OCI-LY7 (cell line): ENCODE data around the gene KCNJ11. TPM values are rescaled to one million over a fixed set of nuclear protein-coding genes. Genes with fewer than 3 reads are reported as not detected.

Experiments used
- BruUV-seq: library from RNA; stranded (reverse); fragments of 400-500 nt; replicated peaks from 2 replicates; lab custom pipeline; 2021; lab: Mats Ljungman, UMichigan
- CTCF ChIA-PET: fragments of 300-600 bp; sonication (Branson Sonifier 250); formaldehyde crosslinking; loops from one replicate; lab custom pipeline; 2022; ENCODE audit warnings: antibody characterized with exemption; ENCODE audit not compliant: unreplicated experiment; lab: Charles Lee
- POLR2A ChIA-PET: fragments of 300-600 bp; sonication (Branson Sonifier 250); formaldehyde crosslinking; loops from one replicate; lab custom pipeline; 2022; ENCODE audit warnings: antibody characterized with exemption; lab: Charles Lee
- DNase-seq: peaks from one replicate; pipeline ENCODE4 v3.0.0-alpha.2; 2015; ENCODE audit warnings: low spot score
- H2AFZ ChIP-seq: fragments of 200-600 bp; sonication (generic), shearing (Covaris generic); 2 replicates; pipeline ENCODE4 v1.6.1; 2014; ENCODE audit warnings: mild to moderate bottlenecking, antibody characterized with exemption, low read length, moderate library complexity
- H3K27ac ChIP-seq: fragments of 200-600 bp; sonication (generic); 2 replicates; pipeline ENCODE4 v1.5.1; 2014; ENCODE audit warnings: mixed run types, low read depth, mild to moderate bottlenecking, moderate library complexity, low read length, inconsistent platforms; ENCODE audit not compliant: poor library complexity, severe bottlenecking
- H3K36me3 ChIP-seq: fragments of 200-600 bp; sonication (generic); 2 replicates; pipeline ENCODE4 v1.6.1; 2014; ENCODE audit warnings: mild to moderate bottlenecking, antibody characterized with exemption, low read length, moderate library complexity, mixed read lengths; ENCODE audit not compliant: insufficient read depth
- H3K4me1 ChIP-seq: fragments of 200-600 bp; sonication (generic); 2 replicates; pipeline ENCODE4 v1.5.1; 2014; ENCODE audit warnings: mild to moderate bottlenecking, low read length; ENCODE audit not compliant: insufficient read depth, poor library complexity, severe bottlenecking
- H3K4me2 ChIP-seq: fragments of 200-600 bp; sonication (generic); 2 replicates; pipeline ENCODE4 v1.6.1; 2014; ENCODE audit warnings: mild to moderate bottlenecking, low read length
- H3K4me3 ChIP-seq: fragments of 200-600 bp; sonication (generic); 2 replicates; pipeline ENCODE4 v1.5.1; 2014; ENCODE audit warnings: mild to moderate bottlenecking, low read depth, low read length; ENCODE audit not compliant: poor library complexity, severe bottlenecking
- H3K79me2 ChIP-seq: fragments of 200-600 bp; sonication (generic); 2 replicates; pipeline ENCODE4 v1.6.1; 2016; ENCODE audit warnings: low read depth, mild to moderate bottlenecking, low read length, moderate library complexity, mixed read lengths; ENCODE audit not compliant: insufficient read depth
- H3K9me2 ChIP-seq: fragments of 200-600 bp; sonication (generic); 2 replicates; pipeline ENCODE4 v1.6.1; 2016; ENCODE audit warnings: mild to moderate bottlenecking, low read length, mixed read lengths; ENCODE audit not compliant: insufficient read depth
- H3K9me3 ChIP-seq: fragments of 200-600 bp; sonication (generic); 2 replicates; pipeline ENCODE4 v1.6.1; 2014; ENCODE audit warnings: mild to moderate bottlenecking, mixed run types, low read length, mixed read lengths
- H4K20me1 ChIP-seq: fragments of 200-600 bp; sonication (generic); 2 replicates; pipeline ENCODE4 v1.6.1; 2014; ENCODE audit warnings: mild to moderate bottlenecking, antibody characterized with exemption, low read length, moderate library complexity, mixed read lengths; ENCODE audit not compliant: insufficient read depth
- CTCF ChIP-seq: fragments of 200-600 bp; sonication (generic); conservative IDR thresholded peaks from 2 replicates; pipeline ENCODE4 v1.5.1; 2014; ENCODE audit warnings: mild to moderate bottlenecking, antibody characterized with exemption, low read length, moderate library complexity, mixed read lengths
- EZH2phosphoT487 ChIP-seq: fragments of 200-600 bp; sonication (generic); IDR thresholded peaks from 2 replicates; pipeline ENCODE4 v1.6.1; 2018; ENCODE audit warnings: low read depth, borderline replicate concordance, mild to moderate bottlenecking, mixed run types, antibody characterized with exemption, low read length, moderate library complexity, mixed read lengths
- intact Hi-C: fragments of 100-400 bp; cut with micrococcal nuclease; formaldehyde crosslinking; loops from one replicate; pipeline ENCODE4 v1.10.0; 2022; ENCODE audit not compliant: unreplicated experiment
- total RNA-seq, 2 experiments: library from RNA; depleted of rRNA in 1 of 2; stranded (reverse); fragments of >200 nt in 1 of 2; shearing (Covaris generic) in 1 of 2; gene quantifications; 2 replicates each; pipeline ENCODE4 v1.2.3, GENCODE V29; 2014 to 2022

KCNJ11 gene
- total RNA-seq, 2 experiments from 2014 or later: 7.0 to 8.0 TPM

GRCh38 chr11:17394743-17395390, 6.4 kb upstream of the KCNJ11 start:
- intact Hi-C loops: no loop called here
- Histone ChIP-seq H3K4me1 (peaks cover 42% of the 10 kb centered on the region), H3K9me2 (no peaks in the 10 kb centered on the region), H3K4me3 (no peak overlapping the region), H3K36me3 (no peaks in the 10 kb centered on the region), H3K79me2 (no peaks in the 10 kb centered on the region), H3K9me3 (no peaks in the 10 kb centered on the region), H4K20me1 (no peaks in the 10 kb centered on the region), H3K4me2 (no peak overlapping the region), H3K27ac (no peak overlapping the region), H2AFZ (no peak overlapping the region)
- POLR2A ChIA-PET: no interaction called here
- BruUV-seq: no TSS peak
- no peak for TF ChIP-seq EZH2phosphoT487
- DNase-seq: no peak
- CTCF ChIA-PET: no interaction called here

- DNase-seq: no peak
- Histone ChIP-seq H3K27ac (no peak overlapping the region), H3K79me2 (no peaks in the 10 kb centered on the region), H3K4me1 (peaks cover 48% of the 10 kb centered on the region), H3K4me3 (no peak overlapping the region), H3K9me2 (no peaks in the 10 kb centered on the region), H3K4me2 (no peak overlapping the region), H2AFZ (no peak overlapping the region), H3K9me3 (no peaks in the 10 kb centered on the region), H4K20me1 (no peaks in the 10 kb centered on the region), H3K36me3 (no peaks in the 10 kb centered on the region)
- ChIA-PET CTCF (no interaction called here), POLR2A (interaction anchor here (0.6 to 2.7 kb wide), 2 partner anchors 7 to 154 kb away, joined by 3 to 10 read pairs; partner anchors contain the start of gene OTOG)
- intact Hi-C loops: no loop called here
- TF ChIP-seq CTCF: no peak
- TF ChIP-seq EZH2phosphoT487: no peak
- BruUV-seq: no TSS peak
Observed at GRCh38 chr11:17393472-17393871, 5.0 kb upstream of the KCNJ11 start.

GRCh38 chr11:17392872-17393271, 4.4 kb upstream of the KCNJ11 start:
- Histone ChIP-seq H3K4me2 (peak overlapping the region; percentile 74), H3K79me2 (no peaks in the 10 kb centered on the region), H2AFZ (no peak overlapping the region), H3K36me3 (no peaks in the 10 kb centered on the region), H3K9me2 (no peaks in the 10 kb centered on the region), H3K9me3 (no peaks in the 10 kb centered on the region), H3K4me3 (no peak overlapping the region), H4K20me1 (no peaks in the 10 kb centered on the region), H3K4me1 (peaks cover 49% of the 10 kb centered on the region), H3K27ac (peak overlapping the region; percentile 80)
- CTCF ChIA-PET: no interaction called here
- DNase-seq: no peak
- BruUV-seq: no TSS peak
- POLR2A ChIA-PET: interaction anchor here (2.7 kb wide), 1 partner anchor 8 kb away, joined by 10 read pairs; no protein-coding TSS in a partner anchor
- intact Hi-C loops: no loop called here
- TF ChIP-seq CTCF (no peak), EZH2phosphoT487 (no peak)
